ENCODE results near the gene SMOC1.

- no peak for TF ChIP-seq CTCF (IDR thresholded peaks at IDR 0.05)
- no peak for TF ChIP-seq POLR2A (IDR thresholded peaks at IDR 0.05)
- TF ChIP-seq POLR2AphosphoS5 (IDR thresholded peaks at IDR 0.05), result no peak
- TF ChIP-seq EP300 (IDR thresholded peaks at IDR 0.05), result no peak
Observed at GRCh38 chr14:69839661-69840060, 39.6 kb upstream of the SMOC1 start.

All from suprapubic skin (tissue), 4 donors.